Erythroblast (primary cell): Measurements from ENCODE around the gene KIF20B.

Experiments used
- GATA1 ChIP-seq: IDR thresholded peaks from 2 replicates; pipeline ENCODE4 v1.6.1; 2011; ENCODE audit warnings: low read depth, mild to moderate bottlenecking, control low read depth, low read length, moderate library complexity
- POLR2A ChIP-seq: IDR thresholded peaks from 2 replicates; pipeline ENCODE4 v1.6.1; 2011; ENCODE audit warnings: mild to moderate bottlenecking, low read length

DNA sequence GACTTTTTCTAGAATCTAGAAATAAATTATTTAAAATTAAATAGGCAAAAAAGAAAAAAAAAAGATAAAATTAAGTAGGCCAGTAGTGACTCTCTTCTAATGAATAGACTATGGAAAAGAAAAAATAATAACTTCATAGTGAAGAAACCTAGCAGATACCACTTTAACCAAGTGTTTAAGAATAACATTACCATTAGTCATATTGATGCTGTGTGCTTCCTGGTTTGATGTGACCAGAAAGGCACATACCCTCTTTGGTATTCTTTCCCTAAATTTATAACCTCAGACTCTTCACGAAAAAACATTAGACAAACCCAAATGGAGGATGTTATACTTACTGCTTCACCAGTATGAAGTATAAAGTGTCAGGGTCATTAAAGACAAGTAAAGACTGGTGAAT is 42.6 kb downstream of the KIF20B start:
- TF ChIP-seq POLR2A = no peak
- no peak for TF ChIP-seq GATA1
